NCI-H1930 (cell line): ENCODE measurements around the gene RSPH10B2.
"Not testable (repeated sequence)": the region's sequence is repeated elsewhere in the genome, so short reads cannot be mapped to it uniquely, and the experiment has no call there.

ENCODE experiments used
- DNase-seq, 2 experiments: peaks; one replicate each; lab custom pipeline; 2025; lab: John Stamatoyannopoulos, UW

Gene RSPH10B2

DNA sequence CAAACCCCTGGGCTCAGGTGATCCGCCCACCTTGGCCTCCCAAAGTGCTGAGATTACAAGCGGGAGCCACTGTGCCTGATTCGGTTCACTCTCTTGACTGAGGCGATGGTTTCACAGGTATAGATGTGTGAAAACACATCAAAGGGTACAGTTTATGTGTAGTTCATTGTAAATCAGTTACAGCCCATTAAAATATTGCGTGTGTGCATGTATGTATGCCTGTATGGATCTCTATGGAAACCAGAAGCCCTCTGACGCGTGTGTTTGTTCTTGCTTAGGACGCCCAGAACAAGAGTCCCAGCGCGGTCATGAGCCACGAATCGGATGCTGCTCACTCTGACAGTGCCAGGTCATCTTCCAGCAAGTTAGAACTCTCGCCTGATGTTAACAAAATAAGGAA, 35.5 kb downstream of the RSPH10B2 start:
- DNase-seq: not testable (repeated sequence)

- DNase-seq: not testable (repeated sequence)
These were observed 38.4 kb downstream of the RSPH10B2 start for GRCh38 chr7:6792113-6792872.

- not testable (repeated sequence) for DNase-seq
These were observed 40.4 kb downstream of the RSPH10B2 start for GRCh38 chr7:6794276-6794675.

GRCh38 chr7:6797218-6797617, 43.3 kb downstream of the RSPH10B2 start:
- not testable (repeated sequence) for DNase-seq

DNA sequence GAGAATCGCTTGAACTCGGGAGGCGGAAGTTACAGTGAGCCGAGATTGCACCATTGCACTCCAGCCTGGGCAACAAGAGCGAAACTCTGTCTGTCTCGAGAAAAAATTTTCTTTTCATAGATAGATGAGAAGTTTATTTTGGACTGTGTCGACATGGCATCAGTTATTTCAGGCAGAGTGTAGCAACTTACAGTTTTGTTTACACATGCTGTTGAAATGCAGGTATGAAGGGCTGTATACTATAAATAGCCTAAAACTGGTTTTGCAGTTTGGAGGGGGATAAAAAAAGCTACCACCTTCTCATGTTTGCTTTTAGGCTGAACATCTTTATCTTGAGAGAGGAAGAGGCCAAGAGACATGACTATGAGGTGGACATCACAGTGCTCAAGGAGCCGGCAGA, 44.1 kb downstream of the RSPH10B2 start:
- not testable (repeated sequence) for DNase-seq

DNA sequence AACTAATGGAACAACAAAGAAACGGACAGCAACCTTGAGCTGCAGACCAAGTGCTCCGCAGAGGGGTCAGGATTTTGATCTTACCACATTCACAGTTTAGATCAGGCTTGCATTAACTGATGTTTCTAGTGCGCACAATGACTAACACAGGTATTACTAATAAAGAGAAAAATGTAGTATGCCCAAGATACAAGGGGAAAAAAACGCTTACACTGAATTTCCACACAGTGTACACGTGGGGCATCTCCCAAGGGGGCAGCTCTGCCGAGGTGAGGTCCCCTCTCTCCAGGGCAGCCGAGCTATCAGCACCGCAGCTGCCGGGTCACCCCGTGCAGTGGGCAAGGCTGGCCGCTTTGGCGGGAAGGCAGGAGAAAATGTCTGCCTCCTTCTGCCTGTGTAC, 46.0 kb downstream of the RSPH10B2 start:
- DNase-seq: not testable (repeated sequence)

DNA sequence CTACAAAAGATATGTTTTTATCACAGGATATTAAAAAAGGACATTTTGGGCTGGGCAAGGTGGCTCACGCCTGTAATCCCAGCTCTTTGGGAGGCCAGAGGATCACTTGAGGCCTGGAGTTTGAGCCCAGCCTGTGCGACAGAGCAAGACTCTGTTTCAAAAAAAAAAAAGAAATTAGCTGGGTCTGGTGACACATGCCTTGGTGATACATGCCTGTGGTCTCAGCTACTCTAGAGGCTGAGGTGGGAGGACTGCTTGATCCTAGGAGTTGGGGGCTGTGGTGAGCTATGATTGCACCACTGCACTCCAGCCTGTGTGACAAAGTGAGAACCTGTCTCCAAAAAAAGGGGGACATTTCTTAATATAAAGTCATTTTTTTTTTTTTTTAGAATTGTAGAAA, 46.4 kb downstream of the RSPH10B2 start:
- DNase-seq: not testable (repeated sequence)

GRCh38 chr7:6807393-6807918, 53.6 kb downstream of the RSPH10B2 start:
- not testable (repeated sequence) for DNase-seq

DNA sequence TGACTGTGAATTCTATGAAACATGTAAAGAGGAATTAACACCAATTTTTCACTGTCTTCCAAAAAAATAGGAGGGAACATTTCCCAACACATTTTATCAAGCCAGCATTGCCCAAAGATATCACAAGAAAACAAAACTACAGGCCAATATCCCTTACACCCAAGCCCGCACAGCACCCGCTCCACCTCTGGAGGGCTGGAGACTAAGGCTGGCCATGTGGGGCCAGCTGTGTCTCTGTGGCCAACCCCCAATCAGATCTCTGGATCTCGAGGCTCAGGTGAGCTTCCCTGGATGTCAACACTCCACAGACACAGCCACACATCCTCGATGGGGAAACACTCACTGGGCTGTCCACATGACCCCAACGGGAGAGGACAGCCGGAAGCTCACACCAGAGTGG, 54.1 kb downstream of the RSPH10B2 start:
- DNase-seq: not testable (repeated sequence)

DNA sequence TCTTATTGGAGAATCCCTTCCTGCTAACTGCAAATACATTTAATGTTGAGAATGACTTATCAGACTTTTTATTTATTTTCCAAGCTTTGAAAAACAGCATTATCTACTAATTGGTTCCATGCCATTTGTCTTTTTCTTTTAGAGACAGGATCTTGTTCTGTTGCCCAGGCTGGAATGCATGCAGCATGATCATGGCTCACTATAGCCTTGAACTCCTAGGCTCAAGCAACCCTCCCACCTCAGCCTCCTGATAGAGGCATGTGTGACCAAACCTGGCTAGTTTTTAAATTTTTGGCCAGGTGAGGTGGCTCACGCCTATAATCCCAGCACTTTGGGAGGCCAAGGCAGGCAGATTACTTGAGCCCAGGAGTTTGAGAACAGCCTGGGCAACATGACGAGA, 59.1 kb downstream of the RSPH10B2 start:
- not testable (repeated sequence) for DNase-seq

DNA sequence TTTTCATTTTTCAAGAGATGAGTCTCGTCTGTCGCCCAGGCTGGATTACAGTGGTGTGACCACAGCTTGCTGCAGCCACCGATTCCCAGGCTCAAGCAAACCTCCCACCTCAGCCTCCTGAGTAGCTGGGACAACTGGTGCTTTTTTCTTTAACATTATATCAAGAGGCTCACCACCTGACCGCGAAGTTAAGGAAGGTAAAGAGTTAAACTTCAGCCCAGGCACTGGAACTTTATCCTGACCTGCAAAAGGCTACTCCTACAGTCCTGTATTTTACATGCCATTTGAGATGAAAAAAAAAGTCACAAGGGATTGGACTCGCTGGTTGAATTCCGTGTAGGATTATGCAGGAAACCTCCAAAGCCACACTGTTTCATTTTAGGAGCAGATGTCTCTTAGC, 61.6 kb downstream of the RSPH10B2 start:
- not testable (repeated sequence) for DNase-seq

DNA sequence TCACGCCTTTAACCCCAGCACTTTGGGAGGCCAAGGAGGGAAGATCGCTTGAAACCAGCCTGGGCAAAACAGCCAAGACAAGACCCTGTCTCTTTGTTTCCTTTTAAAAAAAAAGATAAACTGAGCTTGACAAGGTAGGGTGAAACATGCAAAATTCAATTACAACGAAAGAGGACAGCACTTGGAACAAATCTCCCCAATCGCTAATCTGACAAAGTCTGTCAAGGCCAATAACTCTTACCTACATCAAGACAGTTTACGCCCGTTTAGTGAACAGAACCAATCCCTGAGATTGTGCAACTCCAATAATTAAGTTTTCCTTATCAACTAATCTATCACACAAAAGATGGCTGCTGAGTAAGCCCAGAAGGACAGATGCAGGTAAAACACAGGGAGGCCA, 67.7 kb downstream of the RSPH10B2 start:
- DNase-seq: not testable (repeated sequence)

DNA sequence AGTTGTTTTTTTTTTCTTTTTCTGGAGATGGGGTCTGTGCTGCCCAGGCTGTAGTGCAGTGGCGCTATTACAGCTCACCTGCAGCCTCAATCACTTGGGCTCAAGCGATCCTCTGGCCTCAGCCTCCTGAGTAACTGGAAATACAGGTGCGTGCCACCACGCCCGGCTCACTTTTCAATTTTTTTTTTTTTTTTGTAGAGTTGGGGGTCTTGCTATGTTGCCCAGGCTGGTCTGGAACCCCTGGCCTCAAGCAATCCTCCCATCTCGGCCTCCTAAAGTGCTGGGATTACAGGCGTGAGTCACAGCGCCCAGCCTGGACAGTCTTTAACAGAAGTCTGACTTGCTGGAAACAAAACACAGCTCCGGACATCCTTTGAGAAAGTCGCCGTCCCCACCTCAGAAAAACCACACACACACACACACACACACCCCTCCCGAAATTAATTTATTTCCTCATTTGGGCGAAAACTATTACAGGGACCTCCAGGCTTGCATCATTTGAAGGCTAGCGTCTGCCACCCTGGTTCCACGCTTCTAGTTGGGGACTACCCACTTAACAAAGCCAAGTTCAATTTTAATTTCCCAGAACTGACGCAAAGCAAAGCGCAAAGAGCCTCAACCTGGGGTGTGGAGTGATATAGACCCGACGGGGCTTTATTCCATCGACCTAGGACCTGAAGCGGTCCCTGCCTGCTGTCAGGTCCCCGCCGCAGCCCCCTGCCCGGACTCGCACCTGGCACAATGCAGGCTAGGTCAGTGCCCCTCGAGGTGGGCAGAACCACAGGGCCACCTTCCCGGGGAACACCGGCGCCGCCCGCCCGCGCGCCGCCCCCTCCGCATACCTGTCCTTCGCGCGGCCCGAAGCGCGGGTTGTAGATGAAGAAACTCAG, 71.6 kb downstream of the RSPH10B2 start:
- not testable (repeated sequence) for DNase-seq

- DNase-seq: peak; percentile 46 to 72
These were observed 72.2 kb downstream of the RSPH10B2 start, which contains the start of gene CCZ1B for GRCh38 chr7:6826151-6826550. CCZ1B (minus strand) TSS chr7:6826275; CDS start chr7:6826197, 78 bp downstream.

- DNase-seq: peak; percentile 2 to 3
These were observed 73.3 kb downstream of the RSPH10B2 start for GRCh38 chr7:6827180-6827579.

GRCh38 chr7:6829616-6830015, 75.7 kb downstream of the RSPH10B2 start:
- DNase-seq: not testable (repeated sequence)

DNA sequence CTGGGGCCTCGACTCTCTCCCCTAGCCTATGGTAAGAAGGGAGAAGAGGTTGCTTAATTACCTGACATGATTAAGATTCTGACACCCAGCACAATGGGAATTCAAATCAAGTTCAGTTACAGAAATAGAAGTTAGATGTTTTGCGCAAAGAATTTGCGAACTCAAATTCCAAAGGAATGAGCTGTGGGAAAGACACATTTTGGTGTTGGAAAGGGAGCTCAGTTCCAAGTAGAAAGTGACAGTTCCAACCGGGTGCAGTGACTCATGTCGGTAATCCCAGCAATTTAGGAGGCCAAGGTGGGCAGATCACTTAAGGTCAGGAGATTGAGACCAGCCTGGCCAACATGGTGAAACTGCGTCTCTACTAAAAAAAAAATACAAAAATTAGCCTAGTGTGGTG, 76.1 kb downstream of the RSPH10B2 start:
- DNase-seq: not testable (repeated sequence)

DNA sequence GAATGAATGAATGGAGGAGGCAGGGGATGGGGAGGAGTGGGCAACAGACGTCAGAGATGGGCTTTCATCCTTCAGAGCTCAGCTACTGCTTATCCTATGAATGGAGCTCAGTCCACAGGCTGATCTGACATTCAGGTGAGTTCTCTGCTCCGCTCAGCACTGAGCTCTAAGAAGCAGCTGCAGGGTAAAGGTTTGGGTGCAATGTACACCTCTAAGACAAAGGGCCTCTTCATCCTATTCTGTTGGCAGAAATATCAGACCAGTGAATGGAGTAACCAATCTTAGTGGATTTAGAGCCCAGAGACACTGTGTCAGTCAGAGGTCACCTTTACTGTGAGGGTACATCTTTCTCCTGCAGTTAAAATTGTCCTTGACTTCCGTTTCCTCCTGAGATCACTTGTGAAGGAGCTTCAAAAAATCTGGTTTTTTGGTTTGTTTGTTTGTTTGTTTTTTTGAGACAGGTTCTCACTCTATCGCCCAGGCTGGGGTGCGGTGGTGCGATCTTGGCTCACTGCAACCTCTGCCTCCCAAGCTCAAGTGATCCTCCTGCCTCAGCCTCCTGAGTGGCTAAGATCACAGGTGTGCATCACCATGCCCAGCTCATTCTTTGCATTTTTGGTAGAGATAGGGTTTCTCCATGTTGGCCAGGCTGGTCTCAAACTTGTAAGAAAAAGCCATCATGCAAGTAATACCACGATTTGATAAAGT, 77.3 kb downstream of the RSPH10B2 start:
- no peak for DNase-seq

DNA sequence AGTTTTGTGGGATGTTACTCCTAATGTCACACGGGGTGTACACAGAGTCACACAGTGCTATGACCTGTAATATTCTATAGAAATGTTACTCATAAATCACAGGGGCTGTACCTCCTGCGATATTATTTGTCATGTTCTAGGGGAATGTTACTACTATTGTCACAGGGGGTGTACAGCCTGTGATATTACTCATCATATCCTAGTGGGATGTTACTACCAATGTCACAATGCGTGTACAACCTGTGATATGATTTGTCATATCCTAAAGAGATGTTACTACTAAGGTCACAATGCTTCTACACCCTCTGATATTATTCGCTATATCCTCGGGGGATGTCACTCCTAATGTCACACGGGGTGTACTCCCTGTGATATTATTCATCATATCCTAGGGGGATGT, 79.7 kb downstream of the RSPH10B2 start:
- no peak for DNase-seq

DNA sequence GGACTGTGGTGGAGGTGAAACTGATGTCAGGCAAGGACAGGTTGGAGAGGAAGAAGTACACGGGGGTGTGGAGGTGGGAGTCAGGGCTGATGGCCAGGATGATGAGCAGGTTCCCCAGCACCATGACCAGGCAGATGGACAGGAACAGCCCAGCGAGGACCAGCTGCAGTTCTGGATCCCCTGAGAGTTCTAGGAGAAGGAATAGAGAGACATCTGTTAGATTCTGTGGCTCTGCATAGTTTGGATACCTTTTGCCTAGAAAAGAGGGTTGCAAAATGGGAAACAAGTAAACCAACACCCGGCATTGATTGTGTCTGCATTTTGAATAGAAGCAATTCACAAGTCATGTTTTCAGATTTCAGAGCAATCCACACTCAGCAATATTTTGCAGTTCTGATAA, 81.6 kb downstream of the RSPH10B2 start:
- not testable (repeated sequence) for DNase-seq

DNA sequence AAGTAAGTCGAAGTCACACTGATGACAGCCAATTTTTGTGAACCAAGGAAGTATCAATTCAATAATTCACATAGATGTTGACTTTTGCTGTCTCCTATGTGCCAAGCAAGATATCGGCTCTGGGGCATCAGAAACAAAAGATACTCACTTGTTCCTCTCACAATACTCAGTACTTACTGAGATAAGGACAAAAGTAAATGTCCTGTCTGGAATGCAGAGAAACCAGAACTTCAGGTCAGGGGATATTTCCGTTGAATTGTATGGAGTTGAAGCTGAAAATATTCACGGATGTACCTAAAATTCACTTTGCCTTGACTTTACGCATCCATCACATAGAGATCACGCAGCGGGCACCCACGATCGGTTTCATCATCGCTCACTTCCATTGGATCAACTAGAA, 83.2 kb downstream of the RSPH10B2 start:
- DNase-seq: not testable (repeated sequence)
